IPS DF 6.9 (cell line): ENCODE measurements around the gene RARRES2.

ENCODE experiments used
- DNase-seq: peaks from one replicate; pipeline ENCODE4 v3.0.0-alpha.2; 2013; ENCODE audit warnings: low read depth, low spot score
- H3K27ac ChIP-seq: one replicate; pipeline ENCODE4 v1.5.1; 2013; ENCODE audit warnings: low read length, control low read depth
- H3K27me3 ChIP-seq: 2 replicates; pipeline ENCODE4 v1.6.1; 2013; ENCODE audit warnings: mild to moderate bottlenecking, low read length; ENCODE audit not compliant: control insufficient read depth, insufficient read depth
- H3K36me3 ChIP-seq: 2 replicates; pipeline ENCODE4 v1.6.1; 2013; ENCODE audit warnings: low read length; ENCODE audit not compliant: control insufficient read depth, insufficient read depth
- H3K4me1 ChIP-seq: 2 replicates; pipeline ENCODE4 v1.6.1; 2013; ENCODE audit warnings: low read length; ENCODE audit not compliant: control insufficient read depth, insufficient read depth
- H3K4me3 ChIP-seq: 2 replicates; pipeline ENCODE4 v1.5.1; 2013; ENCODE audit warnings: mild to moderate bottlenecking, low read length
- H3K9me3 ChIP-seq: 2 replicates; pipeline ENCODE4 v1.6.1; 2013; ENCODE audit warnings: low read length, inconsistent platforms; ENCODE audit not compliant: control insufficient read depth, insufficient read depth
- WGBS: extraction: QIAGEN DNeasy Blood & Tissue Kit; methylation state at CpG from one replicate; pipeline ENCODE4 v1.1.7; 2013; ENCODE audit warnings: mixed read lengths, missing lambda C conversion rate; ENCODE audit not compliant: insufficient read length, insufficient coverage; 5-methylcytosine and 5-hydroxymethylcytosine counted together

RARRES2 gene

GRCh38 chr7:150355666-150356059 is 14.2 kb upstream of the RARRES2 start:
- Histone ChIP-seq H3K4me1 (no peaks in the 10 kb centered on the region), H3K9me3 (no peaks in the 10 kb centered on the region), H3K27me3 (no peaks in the 10 kb centered on the region), H3K36me3 (no peaks in the 10 kb centered on the region), H3K27ac (no peak overlapping the region), H3K4me3 (no peak overlapping the region)
- no CpG with 5 or more reads among the region's 1 CpG for WGBS
- no peak for DNase-seq

- no peak overlapping the region for H3K27ac ChIP-seq
- H3K9me3 ChIP-seq = no peaks in the 10 kb centered on the region
- H3K27me3 ChIP-seq = no peaks in the 10 kb centered on the region
- H3K36me3 ChIP-seq = no peaks in the 10 kb centered on the region
- no CpG with 5 or more reads among the region's 8 CpGs for WGBS
- H3K4me1 ChIP-seq = no peaks in the 10 kb centered on the region
- H3K4me3 ChIP-seq = no peak overlapping the region
- DNase-seq = no peak
Measured at GRCh38 chr7:150351587-150352194, 10.3 kb upstream of the RARRES2 start.

GRCh38 chr7:150346922-150347321 is 5.5 kb upstream of the RARRES2 start:
- peaks cover 9% of the 10 kb centered on the region for H3K27me3 ChIP-seq
- peaks cover 3% of the 10 kb centered on the region; the same call in 1 of the 2 replicates for H3K4me1 ChIP-seq
- no CpG with 5 or more reads among the region's 5 CpGs for WGBS
- H3K36me3 ChIP-seq = no peaks in the 10 kb centered on the region
- H3K27ac ChIP-seq = no peak overlapping the region
- H3K9me3 ChIP-seq = no peaks in the 10 kb centered on the region; the same call in 1 of the 2 replicates
- DNase-seq = no peak
- no peak overlapping the region for H3K4me3 ChIP-seq

- H3K27me3 ChIP-seq = peaks cover 9% of the 10 kb centered on the region
- no peak for DNase-seq
- no CpG with 5 or more reads among the region's 1 CpG for WGBS
- no peaks in the 10 kb centered on the region for H3K36me3 ChIP-seq
- no peak overlapping the region for H3K4me3 ChIP-seq
- no peak overlapping the region for H3K27ac ChIP-seq
- peaks cover 7% of the 10 kb centered on the region for H3K4me1 ChIP-seq
- H3K9me3 ChIP-seq = no peaks in the 10 kb centered on the region; the same call in 1 of the 2 replicates
Measured at GRCh38 chr7:150345012-150345411, 3.6 kb upstream of the RARRES2 start.

- Histone ChIP-seq H3K4me3 (no peak overlapping the region), H3K36me3 (no peaks in the 10 kb centered on the region), H3K9me3 (no peaks in the 10 kb centered on the region; the same call in 1 of the 2 replicates), H3K27ac (no peak overlapping the region), H3K27me3 (peaks cover 9% of the 10 kb centered on the region), H3K4me1 (peaks cover 7% of the 10 kb centered on the region)
- DNase-seq = no peak
Measured at GRCh38 chr7:150344299-150344698, 2.9 kb upstream of the RARRES2 start.

GRCh38 chr7:150343225-150343624 is 1.8 kb upstream of the RARRES2 start:
- Histone ChIP-seq H3K36me3 (0 out of 2 replicates have a peak, but pooled peaks cover 3% of the 10 kb centered on the region), H3K27ac (no peak overlapping the region), H3K27me3 (peaks cover 9% of the 10 kb centered on the region), H3K9me3 (no peaks in the 10 kb centered on the region; the same call in 1 of the 2 replicates), H3K4me3 (no peak overlapping the region), H3K4me1 (peaks cover 7% of the 10 kb centered on the region)
- no peak for DNase-seq
- no CpG with 5 or more reads among the region's 2 CpGs for WGBS

GRCh38 chr7:150342121-150342408 is 636 bp upstream of the RARRES2 start:
- H3K9me3 ChIP-seq = no peaks in the 10 kb centered on the region; the same call in 1 of the 2 replicates
- peaks cover 9% of the 10 kb centered on the region for H3K27me3 ChIP-seq
- peaks cover 8% of the 10 kb centered on the region for H3K4me1 ChIP-seq
- no peak overlapping the region for H3K27ac ChIP-seq
- no CpG with 5 or more reads among the region's 9 CpGs for WGBS
- no peak for DNase-seq
- H3K36me3 ChIP-seq = peaks cover 13% of the 10 kb centered on the region; the same call in 1 of the 2 replicates
- no peak overlapping the region; the same call in 1 of the 2 replicates for H3K4me3 ChIP-seq

- no peak for DNase-seq
- no CpG with 5 or more reads among the region's 29 CpGs for WGBS
- Histone ChIP-seq H3K4me1 (peaks cover 11% of the 10 kb centered on the region), H3K4me3 (peak overlapping the region; percentile 51; the same call in 1 of the 2 replicates), H3K9me3 (no peaks in the 10 kb centered on the region; the same call in 1 of the 2 replicates), H3K27me3 (peaks cover 9% of the 10 kb centered on the region), H3K36me3 (peaks cover 14% of the 10 kb centered on the region; the same call in 1 of the 2 replicates), H3K27ac (no peak overlapping the region)
Measured at GRCh38 chr7:150340875-150341262, 560 bp downstream of the RARRES2 start.

- Histone ChIP-seq H3K27ac (no peak overlapping the region), H3K36me3 (peaks cover 14% of the 10 kb centered on the region; the same call in 1 of the 2 replicates), H3K4me3 (peak overlapping the region; percentile 51; the same call in 1 of the 2 replicates), H3K9me3 (no peaks in the 10 kb centered on the region; the same call in 1 of the 2 replicates), H3K27me3 (peaks cover 9% of the 10 kb centered on the region), H3K4me1 (peaks cover 15% of the 10 kb centered on the region)
- no CpG with 5 or more reads among the region's 39 CpGs for WGBS
- DNase-seq = no peak
Measured at GRCh38 chr7:150340024-150340749, 1.2 kb downstream of the RARRES2 start.

GRCh38 chr7:150339409-150339809 is 2.0 kb downstream of the RARRES2 start:
- WGBS = no CpG with 5 or more reads among the region's 9 CpGs
- H3K27me3 ChIP-seq = peaks cover 9% of the 10 kb centered on the region
- no peak overlapping the region for H3K27ac ChIP-seq
- no peak overlapping the region for H3K4me3 ChIP-seq
- peaks cover 15% of the 10 kb centered on the region for H3K4me1 ChIP-seq
- peaks cover 14% of the 10 kb centered on the region; the same call in 1 of the 2 replicates for H3K36me3 ChIP-seq
- no peak for DNase-seq
- H3K9me3 ChIP-seq = no peaks in the 10 kb centered on the region; the same call in 1 of the 2 replicates
